Measurements from ENCODE around the gene TTC3. TPM values are rescaled to one million over a fixed set of nuclear protein-coding genes. Genes with fewer than 3 reads are reported as not detected.

TTC3 gene
- total and polyA plus RNA-seq, 10 of the 15 experiments (the other 5 are each of a cell fraction or from before 2014, with no cell fraction given), result 23.1 to 94.9 (median 72.7) TPM

Small RNA genes lying within 50 kb of the gene (small RNA-seq; reads per million reads assigned to genes)
- gene RN7SL678P (not detected), gene RNU6-696P (not detected)

Other genes starting within 250 kb of the TTC3 start
- 9.7 and 12.8 TPM in 2 replicates for gene HLCS, start 106.6 kb upstream of the TTC3 start, total RNA-seq (2014; rRNA removed)
- gene HLCS, start 106.6 kb upstream of the TTC3 start, total RNA-seq (2014; rRNA removed; fragmentation: Illumina TruSeq; extraction: Trizol), result 9.5 and 11.4 TPM in 2 replicates
- gene HLCS, start 106.6 kb upstream of the TTC3 start, total RNA-seq (2021), result 11.9 and 13.3 TPM in 2 replicates
- gene HLCS, start 106.6 kb upstream of the TTC3 start, polyA plus RNA-seq (2011; rRNA removed), result 10.0 and 10.1 TPM in 2 replicates
- 9.9 and 11.0 TPM in 2 replicates for gene HLCS, start 106.6 kb upstream of the TTC3 start, polyA plus RNA-seq (2014; fragmentation: Illumina TruSeq; extraction: Trizol)
- gene HLCS, start 106.6 kb upstream of the TTC3 start, polyA plus RNA-seq (2014; fragmentation: Nextera tagmentation; extraction: Ambion mirVana), result 1 to 10 TPM; 1.5 to 1.8 TPM
- gene HLCS, start 106.6 kb upstream of the TTC3 start, polyA plus RNA-seq (2014; rRNA removed), result 9.5 and 9.6 TPM in 2 replicates
- 10 to 100 TPM in 1 of 2 experiments, 1 to 10 TPM in 1; 9.4 to 12.7 TPM for gene HLCS, start 106.6 kb upstream of the TTC3 start, polyA plus RNA-seq (2016; fragmentation: Nextera tagmentation; extraction: Ambion mirVana)
- gene RIPPLY3, start 66.6 kb upstream of the TTC3 start, total RNA-seq (2014; rRNA removed), result not detected in 2 replicates
- gene RIPPLY3, start 66.6 kb upstream of the TTC3 start, total RNA-seq (2014; rRNA removed; fragmentation: Illumina TruSeq; extraction: Trizol), result not detected in 2 replicates
- not detected in 2 replicates for gene RIPPLY3, start 66.6 kb upstream of the TTC3 start, total RNA-seq (2021)
- not detected in 2 replicates for gene RIPPLY3, start 66.6 kb upstream of the TTC3 start, polyA plus RNA-seq (2011; rRNA removed)
- gene RIPPLY3, start 66.6 kb upstream of the TTC3 start, polyA plus RNA-seq (2014; fragmentation: Illumina TruSeq; extraction: Trizol), result not detected in 2 replicates
- not detected for gene RIPPLY3, start 66.6 kb upstream of the TTC3 start, polyA plus RNA-seq (2014; fragmentation: Nextera tagmentation; extraction: Ambion mirVana)
- gene RIPPLY3, start 66.6 kb upstream of the TTC3 start, polyA plus RNA-seq (2014; rRNA removed), result not detected in 2 replicates
- not detected for gene RIPPLY3, start 66.6 kb upstream of the TTC3 start, polyA plus RNA-seq (2016; fragmentation: Nextera tagmentation; extraction: Ambion mirVana)
- gene PIGP, start 183 bp upstream of the TTC3 start, total RNA-seq (2014; rRNA removed), result 17.1 and 22.3 TPM in 2 replicates
- 18.1 and 19.3 TPM in 2 replicates for gene PIGP, start 183 bp upstream of the TTC3 start, total RNA-seq (2014; rRNA removed; fragmentation: Illumina TruSeq; extraction: Trizol)
- gene PIGP, start 183 bp upstream of the TTC3 start, total RNA-seq (2021), result 16.4 and 17.0 TPM in 2 replicates
- gene PIGP, start 183 bp upstream of the TTC3 start, polyA plus RNA-seq (2011; rRNA removed), result 31.0 and 47.8 TPM in 2 replicates
- 27.9 and 35.4 TPM in 2 replicates for gene PIGP, start 183 bp upstream of the TTC3 start, polyA plus RNA-seq (2014; fragmentation: Illumina TruSeq; extraction: Trizol)
- gene PIGP, start 183 bp upstream of the TTC3 start, polyA plus RNA-seq (2014; fragmentation: Nextera tagmentation; extraction: Ambion mirVana), result 10 to 100 TPM; 59.4 to 65.0 TPM
- gene PIGP, start 183 bp upstream of the TTC3 start, polyA plus RNA-seq (2014; rRNA removed), result 15.8 and 18.2 TPM in 2 replicates
- gene PIGP, start 183 bp upstream of the TTC3 start, polyA plus RNA-seq (2016; fragmentation: Nextera tagmentation; extraction: Ambion mirVana), result 10 to 100 TPM; 47.4 to 54.2 TPM
- 58.1 and 64.9 TPM in 2 replicates for gene VPS26C, start 194.1 kb downstream of the TTC3 start, total RNA-seq (2014; rRNA removed)
- 49.5 and 49.9 TPM in 2 replicates for gene VPS26C, start 194.1 kb downstream of the TTC3 start, total RNA-seq (2014; rRNA removed; fragmentation: Illumina TruSeq; extraction: Trizol)
- gene VPS26C, start 194.1 kb downstream of the TTC3 start, total RNA-seq (2021), result 42.9 and 47.9 TPM in 2 replicates
- gene VPS26C, start 194.1 kb downstream of the TTC3 start, polyA plus RNA-seq (2011; rRNA removed), result 65.1 and 67.0 TPM in 2 replicates
- gene VPS26C, start 194.1 kb downstream of the TTC3 start, polyA plus RNA-seq (2014; fragmentation: Illumina TruSeq; extraction: Trizol), result 55.1 and 56.9 TPM in 2 replicates
- gene VPS26C, start 194.1 kb downstream of the TTC3 start, polyA plus RNA-seq (2014; fragmentation: Nextera tagmentation; extraction: Ambion mirVana), result 10 to 100 TPM; 36.8 to 39.6 TPM
- gene VPS26C, start 194.1 kb downstream of the TTC3 start, polyA plus RNA-seq (2014; rRNA removed), result 48.0 and 55.5 TPM in 2 replicates
- 10 to 100 TPM; 32.5 to 41.5 TPM for gene VPS26C, start 194.1 kb downstream of the TTC3 start, polyA plus RNA-seq (2016; fragmentation: Nextera tagmentation; extraction: Ambion mirVana)

Measured in GM12878 (cell line).